Stimulated activated CD8-positive, alpha-beta memory T cell treated with anti-CD3 and anti-CD28 coated beads, Interleukin-7, amount 100 ng/mL, for 48 hours (primary cell): ENCODE results near the gene IMMP2L.
"Not testable (repeated sequence)": the region's sequence is repeated elsewhere in the genome, so short reads cannot be mapped to it uniquely, and the experiment has no call there.

Experiments
- DNase-seq, 2 donors: peaks; one replicate each; pipeline ENCODE4 v3.0.0-alpha.2; 2020; ENCODE audit warnings: low read depth in 1 of 2; ENCODE audit errors: extremely low read depth in 1 of 2

The IMMP2L gene

DNA sequence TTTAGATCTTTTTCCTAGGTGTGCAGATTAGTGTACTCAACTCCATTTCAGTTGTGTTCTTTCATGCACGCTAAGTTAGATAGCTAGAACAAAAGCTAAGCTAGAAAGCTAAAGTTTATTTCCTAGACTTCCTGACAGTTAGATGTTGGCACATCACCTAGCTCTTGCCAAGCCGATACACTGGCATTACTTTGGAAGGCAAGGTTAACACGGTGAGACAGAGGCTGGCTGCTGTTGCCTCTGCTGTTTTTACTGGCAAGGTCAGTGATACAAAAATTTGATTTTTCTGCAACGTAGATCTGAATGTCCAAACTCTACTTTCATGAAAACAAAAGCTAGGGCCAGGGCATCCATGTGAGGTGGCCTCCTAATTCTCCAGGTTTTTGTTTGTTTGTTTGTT lies 203.4 kb downstream of the IMMP2L start:
- DNase-seq = no peak

DNA sequence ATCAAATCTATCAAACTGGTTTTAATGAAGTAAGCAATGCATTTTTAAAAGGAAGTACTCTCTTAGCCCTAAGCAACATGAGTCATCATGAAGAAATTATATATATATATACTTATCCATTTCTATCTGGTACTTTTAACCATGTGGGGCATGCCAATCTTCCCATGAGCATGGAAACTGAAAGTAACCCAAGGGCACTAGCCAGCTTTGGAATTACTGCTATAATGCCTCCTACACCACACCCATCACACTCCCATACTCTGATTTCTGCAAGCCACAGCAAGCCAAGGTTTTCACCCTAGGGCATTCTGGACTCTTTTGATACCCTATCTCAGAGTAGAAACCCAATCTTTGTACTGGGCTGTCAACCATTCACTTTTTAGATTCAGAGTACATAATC lies 204.6 kb downstream of the IMMP2L start:
- DNase-seq = no peak

DNA sequence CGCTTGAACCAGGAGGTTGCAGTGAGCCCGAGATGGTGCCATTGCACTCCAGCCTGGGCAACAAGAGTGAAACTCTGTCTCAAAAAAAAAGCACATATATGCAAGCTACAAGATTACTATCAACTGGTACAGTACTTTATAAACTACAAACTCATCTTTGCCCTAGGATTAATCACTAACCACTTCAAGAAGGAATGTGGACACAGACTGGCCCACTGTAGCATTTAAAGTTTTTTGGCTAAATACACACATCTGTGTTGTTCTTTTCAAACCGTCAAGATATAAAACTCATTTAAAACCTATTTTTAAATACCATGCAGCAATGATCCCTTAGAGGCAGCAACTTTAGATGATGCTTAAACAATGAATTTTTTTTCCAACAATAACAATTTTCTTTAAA lies 205.4 kb downstream of the IMMP2L start:
- DNase-seq = no peak

DNA sequence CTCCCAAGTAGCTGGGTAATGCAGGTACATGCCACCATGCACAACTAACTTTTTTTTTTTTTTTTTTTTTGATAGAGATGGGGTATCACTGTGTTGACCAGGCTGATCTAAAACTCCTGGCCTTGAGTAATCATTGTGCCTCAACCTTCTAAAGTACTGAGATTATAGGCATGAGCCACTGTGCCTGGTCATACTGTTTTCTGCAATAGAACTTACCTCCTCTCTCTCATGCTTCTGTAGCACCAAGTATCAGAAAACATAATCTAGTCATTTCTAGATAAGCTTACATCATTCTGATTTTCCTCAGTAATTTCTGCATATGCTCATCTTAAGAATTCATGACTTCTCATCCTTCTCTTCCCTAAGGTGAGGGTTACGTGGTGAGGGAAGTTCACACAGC lies 210.0 kb downstream of the IMMP2L start:
- DNase-seq = no peak

DNA sequence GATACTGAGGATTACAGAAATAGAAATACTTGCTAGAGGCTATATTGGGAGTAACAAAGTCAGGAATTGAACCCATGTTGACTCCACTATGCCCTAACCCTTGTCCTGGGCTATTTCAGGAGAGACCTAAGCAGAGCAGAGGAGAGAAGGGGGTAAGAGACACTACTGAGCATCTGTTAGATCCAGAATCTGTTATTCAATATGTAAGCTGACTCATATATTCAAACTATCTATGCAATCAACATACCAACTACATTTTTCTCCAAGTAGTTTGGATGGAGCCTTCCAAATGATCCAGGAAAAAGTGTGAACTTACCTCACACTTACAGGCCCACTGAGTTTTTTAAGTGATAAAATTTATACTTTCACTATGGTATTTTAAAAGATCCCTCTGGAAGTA lies 216.1 kb downstream of the IMMP2L start:
- no peak for DNase-seq

DNA sequence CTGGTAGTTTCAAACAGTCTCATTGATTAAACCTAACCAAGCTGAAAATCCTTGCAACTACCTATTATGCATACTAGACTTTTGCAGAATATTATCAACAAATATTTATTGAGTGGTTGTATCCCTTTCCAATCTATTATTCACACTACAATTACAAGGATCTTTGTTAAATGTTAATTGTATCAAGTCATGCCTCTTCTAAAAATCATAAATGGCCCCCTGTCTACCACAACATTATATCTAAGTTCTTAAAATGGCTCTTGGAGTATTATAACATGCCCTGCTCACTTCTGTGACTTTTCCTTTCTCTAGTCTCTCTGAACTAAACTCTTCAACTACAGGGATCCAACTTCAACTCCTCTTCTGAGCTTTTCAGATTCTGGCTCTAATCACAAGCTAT lies 219.3 kb downstream of the IMMP2L start:
- no peak for DNase-seq

DNA sequence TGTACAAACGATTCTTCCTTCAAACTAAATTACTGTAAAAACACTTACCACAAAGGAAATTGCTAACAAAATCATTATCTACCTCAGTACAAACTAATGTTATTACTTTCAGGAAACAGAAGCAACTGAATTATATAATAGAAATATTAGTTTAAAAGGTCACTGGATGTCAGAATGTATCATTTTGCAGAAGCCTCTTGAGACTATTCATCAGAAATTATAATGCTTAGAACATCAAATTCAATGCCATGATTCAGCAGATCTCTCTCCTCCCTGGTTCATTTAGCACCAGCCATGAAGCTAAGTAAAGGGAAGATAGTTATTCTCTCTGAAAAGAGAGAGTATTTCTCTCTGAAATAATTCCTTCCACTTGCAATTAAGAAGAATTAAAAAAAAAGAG lies 223.3 kb downstream of the IMMP2L start:
- DNase-seq = no peak

DNA sequence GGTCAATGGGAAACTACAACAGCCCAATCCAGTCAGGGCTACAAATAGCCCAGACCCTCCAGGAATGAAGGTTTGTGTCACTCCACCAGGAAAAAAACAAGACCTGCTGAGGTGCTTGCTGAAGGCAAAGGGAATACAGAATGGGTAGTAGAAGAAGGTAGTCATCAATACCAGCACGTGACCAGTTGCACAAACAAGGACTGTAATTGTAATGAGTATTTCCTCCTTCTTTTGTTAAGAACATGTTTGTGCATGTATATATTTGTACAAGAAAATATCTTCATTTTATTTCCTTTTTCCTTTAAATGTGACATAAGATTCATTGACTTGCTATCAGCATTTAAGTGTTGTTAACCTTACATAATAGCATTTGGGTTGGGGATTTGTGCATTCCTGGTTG lies 229.3 kb downstream of the IMMP2L start:
- no peak for DNase-seq

DNA sequence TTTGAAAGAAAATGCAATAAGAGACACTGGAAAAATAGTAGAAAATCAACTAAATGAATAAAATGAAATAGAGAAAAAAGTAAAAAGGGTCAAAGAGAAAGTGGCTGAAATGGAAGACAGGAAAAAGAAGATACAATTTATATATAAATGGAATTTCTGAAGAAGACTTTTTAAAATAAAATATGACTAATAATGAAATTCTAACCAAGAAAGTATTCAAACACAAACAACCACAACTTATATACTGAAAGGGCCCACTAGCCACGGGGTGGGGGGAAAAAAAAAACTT lies 232.1 kb downstream of the IMMP2L start:
- DNase-seq = no peak

DNA sequence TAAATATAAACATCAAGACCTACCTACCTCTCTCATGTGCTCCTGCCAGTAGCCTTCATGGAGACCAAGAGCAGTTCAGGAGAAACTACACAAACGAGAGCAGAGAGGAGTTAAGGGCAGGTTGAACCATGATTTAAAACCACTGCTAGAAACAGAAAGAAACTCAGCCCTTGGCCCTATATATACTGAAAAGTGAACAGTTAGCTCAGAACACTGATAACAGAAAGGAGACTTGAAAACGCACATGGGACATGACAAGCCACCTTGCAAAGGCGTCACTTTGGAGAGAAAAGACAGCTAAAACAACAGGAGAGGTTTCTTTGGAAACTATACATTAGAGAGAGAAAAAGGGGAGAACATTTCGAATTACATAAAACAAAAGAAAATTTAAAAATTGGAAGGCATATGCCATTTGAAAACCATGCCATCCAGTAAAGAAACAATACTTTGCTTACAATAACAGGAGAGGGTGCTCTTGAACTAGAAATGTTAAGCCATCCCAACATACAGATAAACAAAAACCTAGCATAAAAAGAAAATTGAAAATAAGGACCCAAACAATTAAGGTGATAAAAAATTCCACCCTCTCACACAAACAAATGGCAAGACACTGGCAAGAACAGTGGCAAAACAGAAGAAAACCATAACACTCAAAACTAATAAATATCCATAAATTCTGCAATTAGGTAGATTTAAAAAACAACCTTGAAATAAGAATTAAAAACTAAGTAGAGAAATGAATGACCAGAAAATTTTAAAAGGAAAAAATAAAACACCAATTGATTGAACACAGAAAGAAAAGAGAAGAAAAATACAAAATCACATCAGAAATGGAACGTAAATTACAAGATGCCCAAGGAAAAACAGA lies 232.7 kb downstream of the IMMP2L start:
- no peak for DNase-seq

DNA sequence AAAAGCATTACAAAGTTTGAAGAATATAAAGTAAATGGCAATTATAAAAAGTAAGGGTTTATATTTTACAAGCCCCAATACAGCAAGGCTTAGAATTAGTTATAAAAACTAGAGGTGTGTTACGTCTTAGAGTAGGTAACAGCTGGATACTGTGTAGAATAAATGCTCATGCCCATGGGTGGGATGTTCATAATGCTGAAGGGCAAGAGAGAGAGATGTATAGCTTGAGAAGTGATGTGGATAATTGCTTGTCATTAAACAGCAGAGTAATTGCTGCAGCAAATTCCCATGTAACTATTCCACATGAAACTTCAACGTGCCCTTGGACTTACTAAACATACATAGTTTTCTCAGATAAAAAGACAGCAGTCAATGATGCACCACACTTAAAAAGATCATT lies 233.8 kb downstream of the IMMP2L start:
- no peak for DNase-seq

DNA sequence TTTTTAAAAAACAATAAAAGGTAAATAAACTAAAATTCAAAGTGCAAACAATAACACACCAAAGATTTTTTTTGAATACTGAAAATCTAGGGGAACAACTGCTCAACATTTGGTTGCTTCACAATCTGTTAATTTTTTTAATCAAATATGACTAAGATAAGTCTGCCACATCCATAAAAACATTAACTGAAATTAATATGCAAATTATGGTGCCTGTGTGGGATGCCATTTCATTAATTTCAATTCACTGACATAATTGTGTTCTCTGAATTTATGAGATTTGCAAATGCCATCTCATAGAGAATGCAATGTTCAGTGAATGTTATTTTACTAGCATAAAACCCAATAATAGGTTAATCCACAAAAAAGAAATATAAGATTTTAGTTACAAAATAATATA lies 237.5 kb downstream of the IMMP2L start:
- no peak for DNase-seq

DNA sequence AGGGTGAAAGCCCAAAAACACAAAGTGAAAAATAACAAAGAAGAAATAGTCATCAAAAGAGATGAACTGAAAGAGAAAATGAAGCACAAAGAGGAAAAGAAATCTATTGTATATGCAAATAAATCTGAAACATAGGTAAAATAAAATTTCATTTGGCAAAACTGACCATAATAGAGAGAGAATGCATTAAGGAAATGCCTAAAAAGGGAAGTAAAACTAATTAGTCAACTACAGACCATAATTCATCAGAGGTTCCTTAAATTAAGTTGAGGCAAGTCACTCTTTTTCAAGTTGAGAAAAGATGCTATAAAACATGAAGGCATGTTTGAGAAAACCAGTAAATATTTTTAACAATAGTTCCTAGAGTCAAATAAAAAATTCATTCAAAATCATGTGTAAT lies 238.1 kb downstream of the IMMP2L start:
- DNase-seq = no peak

DNA sequence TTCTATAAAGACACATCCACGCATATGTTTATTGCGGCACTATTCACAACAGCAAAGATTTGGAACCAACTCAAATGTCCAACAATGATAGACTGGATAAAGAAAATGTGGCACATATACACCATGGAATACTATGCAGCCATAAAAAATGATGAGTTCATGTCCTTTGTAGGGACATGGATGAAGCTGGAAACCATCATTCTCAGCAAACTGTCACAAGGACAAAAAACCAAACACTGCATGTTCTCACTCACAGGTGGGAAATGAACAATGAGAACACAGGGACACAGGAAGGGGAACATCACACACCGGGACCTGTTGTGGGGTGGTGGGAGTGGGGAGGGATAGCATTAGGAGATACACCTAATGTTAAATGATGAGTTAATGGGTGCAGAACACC lies 238.6 kb downstream of the IMMP2L start:
- DNase-seq = not testable (repeated sequence)

DNA sequence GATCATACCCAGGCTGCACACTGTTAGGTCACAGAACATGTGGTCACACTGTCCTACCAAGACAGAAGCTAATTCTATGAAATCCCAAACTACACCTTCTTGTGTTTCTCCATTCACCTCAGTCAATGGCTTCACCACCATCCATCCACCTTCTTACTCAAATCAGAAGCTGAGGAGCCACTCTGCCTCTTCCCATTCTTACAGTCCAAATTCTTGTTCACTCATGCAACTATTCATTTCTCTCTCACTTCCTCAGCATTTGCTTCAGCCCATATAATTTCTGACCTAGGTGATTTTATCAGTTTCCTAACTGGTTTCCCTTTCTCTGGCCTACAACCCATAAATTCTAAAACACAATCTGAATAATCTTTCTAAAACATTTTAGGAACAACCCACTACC lies 242.2 kb downstream of the IMMP2L start:
- DNase-seq = no peak

DNA sequence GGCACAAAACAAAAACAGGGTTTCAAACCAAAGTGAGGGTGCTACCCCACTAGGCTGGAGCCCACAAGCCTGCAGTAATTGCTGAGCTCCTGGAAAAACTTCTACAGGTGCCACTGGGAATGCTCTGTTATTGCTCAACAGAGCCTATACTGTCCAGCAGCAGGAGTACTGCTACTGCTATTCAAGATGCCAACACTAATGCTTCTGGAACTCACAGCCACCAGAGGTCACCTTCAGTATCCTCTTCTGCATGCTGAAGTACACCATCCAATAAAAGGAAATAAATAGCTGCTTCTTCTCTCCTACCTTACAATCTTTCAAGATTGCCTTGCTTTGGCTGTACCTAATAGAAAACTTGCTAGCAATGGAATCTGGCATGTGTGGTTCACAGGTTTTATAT lies 249.3 kb downstream of the IMMP2L start:
- no peak for DNase-seq

DNA sequence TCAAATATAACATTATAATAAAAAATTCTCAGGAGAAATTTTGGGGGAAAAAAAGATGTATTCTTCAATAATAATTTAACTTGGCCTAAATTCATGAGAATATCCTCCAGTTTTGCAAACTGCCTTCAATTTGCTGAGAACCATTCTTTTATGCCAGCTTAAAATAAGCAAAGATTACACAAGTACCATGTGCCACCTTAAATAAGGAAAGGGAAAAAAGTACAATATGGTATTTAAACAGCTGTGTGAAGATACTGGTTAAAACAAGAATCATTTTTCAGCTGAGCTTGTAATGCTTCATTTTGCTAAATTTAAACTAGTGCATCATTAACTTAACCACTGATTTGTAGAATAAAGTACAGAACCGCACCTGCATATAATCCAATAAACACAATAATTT lies 253.6 kb downstream of the IMMP2L start:
- no peak for DNase-seq

DNA sequence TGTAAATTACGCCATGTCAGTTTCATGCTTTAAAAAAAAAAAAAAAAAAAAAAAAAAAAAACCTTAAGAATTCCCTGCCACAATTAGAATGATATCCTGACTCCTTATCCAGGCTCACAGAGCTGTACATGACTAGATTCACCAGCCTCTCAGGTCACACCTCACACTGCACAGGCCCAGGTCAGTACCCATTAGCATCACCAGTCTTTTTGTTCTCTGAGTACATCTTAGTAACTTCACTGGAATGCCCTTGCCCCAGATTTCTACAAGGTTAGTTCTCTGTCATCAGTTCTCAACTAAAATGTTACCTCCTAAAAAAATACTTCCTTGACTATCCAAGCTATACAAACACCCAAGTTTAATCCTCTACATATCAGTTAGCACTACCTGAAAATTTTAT lies 260.4 kb downstream of the IMMP2L start:
- no peak for DNase-seq

DNA sequence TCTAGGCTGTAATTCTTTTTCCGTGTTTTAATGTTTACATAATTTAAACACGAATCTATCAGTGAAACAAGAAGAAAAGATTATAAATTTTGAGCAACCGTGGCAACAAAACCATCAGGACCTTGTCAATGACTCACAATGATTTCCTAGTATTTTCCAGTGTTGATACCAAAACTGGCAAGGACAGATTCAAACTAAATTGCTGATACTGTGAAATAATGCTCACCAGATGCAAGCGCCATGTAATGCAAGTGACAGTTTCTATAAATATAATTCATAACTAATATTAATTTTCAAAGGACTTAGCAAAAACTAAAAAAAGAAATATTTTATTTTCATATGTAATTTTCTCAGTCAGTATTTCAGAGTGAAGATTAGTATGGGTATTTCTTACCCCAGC lies 267.8 kb downstream of the IMMP2L start:
- DNase-seq = no peak

DNA sequence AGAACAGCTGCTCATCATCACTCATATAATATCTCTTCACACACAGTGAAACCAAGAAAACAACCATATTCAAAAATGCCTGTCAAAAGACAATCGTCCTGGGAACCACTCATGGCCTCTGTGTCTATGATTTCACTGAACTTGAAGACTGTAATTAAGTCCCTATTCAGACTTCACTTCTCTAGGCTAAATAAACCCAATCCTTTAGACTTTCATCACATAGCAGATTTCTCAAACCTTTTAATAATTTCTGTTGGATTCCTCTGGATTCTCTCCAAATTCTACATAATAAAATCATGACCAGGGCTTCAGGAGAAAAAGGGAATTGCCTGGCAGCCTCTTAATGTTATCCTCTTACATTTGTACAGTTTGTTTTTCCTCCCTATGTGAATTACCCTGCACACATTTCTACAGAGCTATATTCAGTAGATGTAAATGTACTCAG lies 270.2 kb downstream of the IMMP2L start:
- no peak for DNase-seq

DNA sequence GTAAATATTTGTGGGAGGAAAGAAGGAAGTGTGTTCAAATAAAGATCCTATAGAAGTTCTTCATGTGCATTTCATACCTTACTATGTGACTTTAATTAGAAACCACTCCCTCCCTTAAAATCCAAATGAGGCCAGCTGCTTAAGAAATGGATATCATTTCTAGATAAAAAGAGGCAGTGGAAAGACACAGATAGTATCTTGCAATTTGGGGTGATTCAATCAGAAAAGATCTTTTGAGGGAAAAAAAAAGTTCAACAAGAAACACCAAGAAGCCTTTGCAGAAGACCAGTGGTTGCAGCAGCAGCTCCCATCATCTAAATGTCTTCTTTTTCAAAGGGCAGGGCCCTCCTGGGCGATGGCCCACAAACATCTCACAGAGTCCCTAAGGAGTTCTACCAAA lies 271.3 kb downstream of the IMMP2L start:
- DNase-seq = no peak

DNA sequence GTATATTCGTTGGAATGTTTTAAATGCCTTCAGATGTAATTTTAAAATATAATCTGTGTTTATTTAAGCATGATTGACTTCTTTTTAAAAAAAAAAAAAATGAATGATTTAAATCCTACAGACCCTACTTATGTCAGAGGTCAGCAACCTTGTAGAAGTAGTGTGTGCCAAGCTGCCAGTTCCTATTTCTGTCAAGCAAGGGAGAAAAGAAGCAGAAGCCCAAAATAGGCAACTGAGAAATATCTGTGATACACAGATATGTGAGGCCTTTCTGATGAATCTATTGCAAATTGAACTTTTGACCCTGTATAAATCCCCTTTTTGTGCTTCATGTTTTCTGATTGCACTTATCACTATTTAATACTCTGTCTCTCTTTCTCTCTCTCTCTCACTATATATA lies 271.9 kb downstream of the IMMP2L start:
- no peak for DNase-seq

DNA sequence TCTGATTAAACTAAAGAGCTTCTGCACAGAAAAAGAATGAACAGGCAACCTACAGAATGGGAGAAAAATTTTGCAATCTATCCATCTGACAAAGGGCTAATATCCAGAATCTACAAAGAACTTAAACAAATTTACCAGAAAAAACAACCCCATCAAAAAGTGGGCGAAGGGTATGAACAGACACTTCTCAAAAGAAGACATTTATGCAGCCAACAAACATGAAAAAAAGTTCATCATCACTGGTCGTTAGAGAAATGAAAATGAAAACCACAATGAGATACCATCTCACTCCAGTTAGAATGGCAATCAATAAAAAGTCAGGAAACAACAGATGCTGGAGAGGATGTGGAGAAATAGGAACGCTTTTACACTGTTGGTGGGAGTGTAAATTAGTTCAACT lies 273.9 kb downstream of the IMMP2L start:
- DNase-seq = not testable (repeated sequence)
